Vagina (tissue), 2 donors: ENCODE data around the gene AKR1C1. TPM values are rescaled to one million over a fixed set of nuclear protein-coding genes. Genes with fewer than 3 reads are reported as not detected.
"Not testable (repeated sequence)": the region's sequence is repeated elsewhere in the genome, so short reads cannot be mapped to it uniquely, and the experiment has no call there.

Experiments used
- DNase-seq, 2 donors: peaks; one replicate each; pipeline ENCODE4 v3.0.0-alpha.2; 2017; ENCODE audit errors: extremely low spot score in 2 of 2
- H3K27ac ChIP-seq: fragments of 200-600 bp; sonication (generic); one replicate; pipeline ENCODE4 v1.5.1; 2019
- H3K27me3 ChIP-seq: fragments of 200-600 bp; sonication (generic); one replicate; pipeline ENCODE4 v1.5.1; 2019
- H3K36me3 ChIP-seq, 2 donors: fragments of 200-600 bp; sonication (generic); one replicate each; pipeline ENCODE4 v1.5.1; 2017 to 2019
- H3K4me1 ChIP-seq: fragments of 200-600 bp; sonication (generic); one replicate; pipeline ENCODE4 v1.5.1; 2019
- H3K4me3 ChIP-seq, 2 donors: fragments of 200-600 bp; sonication (generic); 1 replicate in 1 of 2; 2 replicates in 1 of 2; pipeline ENCODE4 v1.5.1; 2016 to 2019
- H3K9me3 ChIP-seq: fragments of 200-600 bp; sonication (generic); one replicate; pipeline ENCODE4 v1.5.1; 2019
- POLR2A ChIP-seq, 2 donors: fragments of 450-650 bp; IDR thresholded peaks; one replicate each; pipeline ENCODE4 v1.6.1; 2017; ENCODE audit warnings: antibody characterized with exemption in 2 of 2, mild to moderate bottlenecking in 2 of 2, moderate library complexity in 2 of 2
- POLR2AphosphoS5 ChIP-seq, 2 donors: sonication (generic); formaldehyde crosslinking; IDR thresholded peaks; one replicate each; pipeline ENCODE4 v1.9.0; 2017; ENCODE audit warnings: antibody characterized with exemption in 2 of 2, mild to moderate bottlenecking in 2 of 2, low read depth in 1 of 2; ENCODE audit not compliant: insufficient read depth in 1 of 2
- intact Hi-C: fragments of 100-400 bp; cut with DNase I; formaldehyde crosslinking; loops from one replicate; pipeline ENCODE4 v1.15.1; 2023
- total RNA-seq: library from RNA; depleted of rRNA; stranded (reverse); fragments of >200 nt; gene quantifications from one replicate; pipeline ENCODE4 v1.2.3, GENCODE V29; 2016
- TF ChIP-seq, protein P1 (sequence below), 3 experiments: fragments of 450-650 bp in 2 of 3; fragments of 200-600 bp in 1 of 3; sonication (generic) in 1 of 3; IDR thresholded peaks; one replicate each; pipeline ENCODE4 v1.5.1; 2017 to 2019; ENCODE audit warnings: antibody characterized with exemption in 3 of 3, mild to moderate bottlenecking in 2 of 3, moderate library complexity in 2 of 3

The AKR1C1 gene
- 73.7 TPM for total RNA-seq

DNA sequence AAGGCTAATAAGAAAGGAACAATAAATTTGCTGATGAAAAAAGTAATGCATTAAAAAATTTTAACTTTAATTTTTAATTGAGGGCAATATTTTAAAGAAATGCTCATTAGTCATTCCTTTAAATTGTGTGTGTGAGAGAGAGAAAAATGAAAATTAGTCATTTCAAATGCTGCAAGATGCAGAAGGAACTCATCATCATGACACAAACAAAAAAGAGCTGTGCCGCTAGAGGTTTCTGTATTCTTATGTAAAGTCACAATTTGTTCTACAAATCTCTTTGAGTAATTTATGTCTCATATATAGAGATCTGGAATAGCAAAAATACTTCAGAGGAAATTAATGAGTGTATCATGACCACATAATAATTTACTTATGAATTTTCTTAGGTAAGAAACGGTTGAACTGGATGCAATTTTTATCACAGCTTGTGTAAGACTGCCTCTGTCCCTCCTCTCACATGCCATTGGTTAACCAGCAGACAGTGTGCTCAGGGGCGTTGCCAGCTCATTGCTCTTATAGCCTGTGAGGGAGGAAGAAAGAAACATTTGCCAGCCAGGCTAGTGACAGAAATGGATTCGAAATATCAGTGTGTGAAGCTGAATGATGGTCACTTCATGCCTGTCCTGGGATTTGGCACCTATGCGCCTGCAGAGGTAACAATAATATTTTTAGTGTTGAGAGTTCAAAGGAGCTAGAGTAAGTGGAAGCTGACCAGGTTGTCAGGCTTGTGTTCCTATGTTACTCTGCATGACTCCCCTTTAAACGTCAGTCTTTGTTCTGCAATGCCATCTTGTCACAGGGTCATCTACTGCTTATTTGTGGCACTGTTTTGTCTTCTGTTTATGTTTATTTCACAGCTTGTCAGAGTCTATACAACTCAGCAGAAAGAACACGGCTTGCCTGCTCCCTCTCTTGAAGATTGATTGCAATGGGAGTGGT, at the start of gene AKR1C1:
Gene AKR1C1 (plus strand): TSS at position 540 of the 939 bp plus-strand sequence. CDS start 30 bp downstream, at position 570.
- DNase-seq, H3K27me3 ChIP-seq, H3K4me1 ChIP-seq, intact Hi-C loops, H3K36me3 ChIP-seq, H3K9me3 ChIP-seq: not testable (repeated sequence)
- Histone ChIP-seq H3K4me3 (peak within 1 kb of the TSS; percentile 36 to 37), H3K27ac (peak within 1 kb of the TSS; percentile 61)
- peak in 1 of 2 donors; percentile 27 for TF ChIP-seq POLR2AphosphoS5 (IDR thresholded peaks at IDR 0.05; ENCODE audit: insufficient read depth in 1 of 2, low read depth in 1 of 2)

DNA sequence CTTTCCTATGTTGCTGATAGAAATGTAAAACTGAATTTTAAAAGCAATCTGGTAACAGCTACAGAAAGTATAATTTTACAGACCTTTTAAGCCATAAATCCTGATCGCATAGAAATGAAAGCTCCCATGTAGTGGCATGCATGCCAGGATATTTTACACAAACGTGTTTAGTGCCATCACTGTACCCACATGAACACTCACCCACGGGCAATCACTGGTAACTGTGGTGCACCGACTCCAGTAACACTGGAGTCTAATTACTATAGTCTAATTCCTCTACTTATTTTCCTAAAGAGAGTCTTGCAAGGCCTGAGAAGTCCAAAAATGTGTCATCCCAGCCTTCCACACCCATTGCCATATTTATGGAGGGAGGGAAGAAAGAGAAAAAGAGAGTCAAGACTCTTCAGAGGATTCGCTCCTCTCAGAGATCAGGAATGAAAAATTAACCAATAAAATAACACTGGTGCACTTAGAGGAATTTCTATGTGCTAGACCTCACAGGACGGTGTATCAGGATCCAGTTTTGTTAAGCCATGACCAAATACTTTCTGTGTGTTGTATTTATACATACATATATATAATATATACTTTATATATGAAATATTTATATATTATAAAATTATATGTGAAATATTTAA, 48.9 kb upstream of the AKR1C1 start:
- no peaks in the 10 kb centered on the region for H3K9me3 ChIP-seq
- intact Hi-C loops, result no loop called here
- no peaks in the 10 kb centered on the region for H3K27me3 ChIP-seq
- H3K4me1 ChIP-seq, result no peaks in the 10 kb centered on the region
- DNase-seq, result no peak
- no peak overlapping the region for H3K27ac ChIP-seq
- H3K4me3 ChIP-seq, result no peak overlapping the region
- TF ChIP-seq, protein P1, sequence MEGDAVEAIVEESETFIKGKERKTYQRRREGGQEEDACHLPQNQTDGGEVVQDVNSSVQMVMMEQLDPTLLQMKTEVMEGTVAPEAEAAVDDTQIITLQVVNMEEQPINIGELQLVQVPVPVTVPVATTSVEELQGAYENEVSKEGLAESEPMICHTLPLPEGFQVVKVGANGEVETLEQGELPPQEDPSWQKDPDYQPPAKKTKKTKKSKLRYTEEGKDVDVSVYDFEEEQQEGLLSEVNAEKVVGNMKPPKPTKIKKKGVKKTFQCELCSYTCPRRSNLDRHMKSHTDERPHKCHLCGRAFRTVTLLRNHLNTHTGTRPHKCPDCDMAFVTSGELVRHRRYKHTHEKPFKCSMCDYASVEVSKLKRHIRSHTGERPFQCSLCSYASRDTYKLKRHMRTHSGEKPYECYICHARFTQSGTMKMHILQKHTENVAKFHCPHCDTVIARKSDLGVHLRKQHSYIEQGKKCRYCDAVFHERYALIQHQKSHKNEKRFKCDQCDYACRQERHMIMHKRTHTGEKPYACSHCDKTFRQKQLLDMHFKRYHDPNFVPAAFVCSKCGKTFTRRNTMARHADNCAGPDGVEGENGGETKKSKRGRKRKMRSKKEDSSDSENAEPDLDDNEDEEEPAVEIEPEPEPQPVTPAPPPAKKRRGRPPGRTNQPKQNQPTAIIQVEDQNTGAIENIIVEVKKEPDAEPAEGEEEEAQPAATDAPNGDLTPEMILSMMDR (IDR thresholded peaks at IDR 0.05), result no peak
- TF ChIP-seq POLR2A (IDR thresholded peaks at IDR 0.05) (no peak), POLR2AphosphoS5 (IDR thresholded peaks at IDR 0.05; ENCODE audit: insufficient read depth in 1 of 2, low read depth in 1 of 2) (no peak)
- no peaks in the 10 kb centered on the region for H3K36me3 ChIP-seq

DNA sequence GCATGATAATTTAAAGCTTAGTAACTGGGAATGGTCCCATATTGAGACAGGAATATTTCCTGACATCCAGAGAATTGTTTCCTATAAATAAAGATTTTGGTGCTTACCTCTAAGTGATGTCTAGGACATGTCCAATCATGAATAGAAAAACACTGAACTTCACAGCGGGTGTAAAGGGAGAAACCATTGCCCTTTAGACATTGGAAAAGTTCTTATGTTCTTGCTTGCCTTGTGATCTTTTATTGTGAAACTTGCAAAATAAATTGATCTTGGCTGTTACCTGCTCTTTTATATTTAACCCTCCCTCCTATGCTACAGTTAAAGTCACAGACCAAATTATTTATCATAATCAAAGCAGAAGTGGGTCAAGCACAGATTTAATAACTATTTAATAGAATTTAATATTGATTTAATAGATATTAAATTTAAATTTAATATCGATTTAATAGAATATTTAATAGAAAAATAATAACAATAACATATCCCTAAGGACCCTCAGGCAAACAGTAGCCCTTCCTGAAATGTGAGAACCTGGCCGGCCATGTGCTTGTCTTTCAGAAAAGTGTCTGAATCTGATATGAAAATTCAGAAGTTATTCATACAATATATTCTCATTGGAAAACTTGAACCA, 47.0 kb upstream of the AKR1C1 start:
- TF ChIP-seq, protein P1 (IDR thresholded peaks at IDR 0.05), result no peak
- TF ChIP-seq POLR2A (IDR thresholded peaks at IDR 0.05) (no peak), POLR2AphosphoS5 (IDR thresholded peaks at IDR 0.05; ENCODE audit: insufficient read depth in 1 of 2, low read depth in 1 of 2) (no peak)
- intact Hi-C loops, result no loop called here
- no peaks in the 10 kb centered on the region for H3K27me3 ChIP-seq

DNA sequence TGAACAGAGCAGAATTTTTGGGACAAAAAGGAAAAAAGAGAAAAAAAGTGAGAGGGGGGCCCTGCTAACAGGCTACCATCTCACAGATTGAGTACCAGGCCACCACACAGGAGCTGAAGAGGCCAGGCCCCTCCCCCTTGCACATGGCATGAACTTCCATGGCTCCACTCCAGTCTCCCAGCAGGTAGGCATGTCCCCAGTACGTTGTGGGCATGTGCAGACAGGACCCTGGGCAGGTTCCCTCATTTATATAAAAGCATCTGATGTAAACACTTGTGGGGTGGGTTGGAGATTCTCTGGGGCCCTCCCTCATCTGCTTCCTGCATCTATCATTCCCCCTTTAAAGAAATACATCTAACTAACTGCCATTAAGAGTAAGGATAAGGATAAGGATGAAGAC, 45.0 kb upstream of the AKR1C1 start:
- TF ChIP-seq, protein P1 (IDR thresholded peaks at IDR 0.05), result no peak
- no peak for TF ChIP-seq POLR2A (IDR thresholded peaks at IDR 0.05)
- TF ChIP-seq POLR2AphosphoS5 (IDR thresholded peaks at IDR 0.05; ENCODE audit: insufficient read depth in 1 of 2, low read depth in 1 of 2), result no peak
- intact Hi-C loops, result no loop called here
- H3K27ac ChIP-seq, result no peak overlapping the region
- H3K36me3 ChIP-seq, result no peaks in the 10 kb centered on the region
- DNase-seq, result no peak
- H3K4me3 ChIP-seq, result no peak overlapping the region
- no peaks in the 10 kb centered on the region for H3K27me3 ChIP-seq
- H3K4me1 ChIP-seq, result no peaks in the 10 kb centered on the region
- no peaks in the 10 kb centered on the region for H3K9me3 ChIP-seq

More for the DNA sequence above, 47.0 kb upstream of the AKR1C1 start:
- no peak for DNase-seq
- Histone ChIP-seq H3K36me3 (no peaks in the 10 kb centered on the region), H3K27ac (no peak overlapping the region), H3K4me1 (no peaks in the 10 kb centered on the region), H3K9me3 (no peaks in the 10 kb centered on the region), H3K4me3 (no peak overlapping the region)

DNA sequence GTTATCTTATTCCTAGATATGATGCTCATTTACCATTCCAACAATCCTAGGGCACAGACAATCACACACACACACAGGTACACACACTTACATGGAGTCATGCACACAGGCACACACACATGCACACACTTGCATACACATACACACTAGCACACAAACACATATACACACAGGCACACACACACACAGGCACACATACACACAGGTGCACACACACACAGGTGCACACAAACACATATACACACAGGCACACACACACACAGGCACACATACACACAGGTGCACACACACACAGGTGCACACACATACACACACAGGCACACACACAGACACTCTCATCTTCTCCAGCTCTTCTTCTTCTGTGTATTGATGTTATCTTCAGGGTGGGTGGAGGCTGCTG, 38.7 kb upstream of the AKR1C1 start:
- H3K9me3 ChIP-seq, H3K4me3 ChIP-seq, H3K27me3 ChIP-seq, intact Hi-C loops, H3K36me3 ChIP-seq, H3K4me1 ChIP-seq, H3K27ac ChIP-seq, DNase-seq: not testable (repeated sequence)
